Pancreas (tissue), 10 donors: ENCODE measurements around the gene CCSER1. TPM values are rescaled to one million over a fixed set of nuclear protein-coding genes. Genes with fewer than 3 reads are reported as not detected.

Experiments used
- ATAC-seq, 4 donors: fragments of 200-7000 bp; cut with Tn5 transposase; one replicate each; pipeline versions ENCODE4 v1.8.0 to v1.9.1; 2020; ENCODE audit warnings: mild to moderate bottlenecking in 4 of 4, moderate library complexity in 4 of 4
- DNase-seq, 6 donors: peaks; one replicate each; pipeline ENCODE4 v3.0.0-alpha.2; 2020
- FAIRE-seq: peaks from 2 replicates; lab custom pipeline; 2012; peaks lifted over from hg19 to GRCh38; lab: Jason Lieb, UNC
- H3K27ac ChIP-seq, 4 donors: fragments of 200-600 bp; sonication (generic); 1 replicate in 3 of 4; 2 replicates in 1 of 4; pipeline versions ENCODE4 v1.5.0 to v1.8.0; 2020
- H3K27me3 ChIP-seq, 4 donors: fragments of 200-600 bp; one replicate each; pipeline ENCODE4 v1.8.0; 2021
- H3K36me3 ChIP-seq, 3 donors: fragments of 200-600 bp; sonication (generic) in 1 of 3; one replicate each; pipeline versions ENCODE4 v1.5.0 to v1.8.0; 2020 to 2021
- H3K4me1 ChIP-seq, 3 donors: fragments of 200-600 bp; one replicate each; pipeline ENCODE4 v1.8.0; 2021
- H3K4me3 ChIP-seq, 4 donors: fragments of 200-600 bp; sonication (generic) in 2 of 4; one replicate each; pipeline versions ENCODE4 v1.5.0 to v1.8.0; 2020 to 2021
- H3K9me3 ChIP-seq, 4 donors: fragments of 200-600 bp; one replicate each; pipeline ENCODE4 v1.8.0; 2021
- WGBS, 2 donors: extraction: QIAGEN DNeasy Blood & Tissue Kit; methylation state at CpG; one replicate each; pipeline ENCODE4 v1.1.7; 2013; 5-methylcytosine and 5-hydroxymethylcytosine counted together
- intact Hi-C, 3 donors: fragments of 100-400 bp; cut with DNase I; formaldehyde crosslinking; loops; one replicate each; pipeline versions ENCODE4 v1.11.1 to v1.14.2; 2022
- polyA plus RNA-seq, 2 donors: library from polyadenylated mRNA; stranded (reverse); fragments of 200-250 nt; gene quantifications; one replicate each; pipeline ENCODE4 v1.2.3, GENCODE V29; 2013
- total RNA-seq, 6 donors: library from RNA; stranded (reverse); fragmentation: NEBNext Ultra II Directional in 4 of 6; extraction: Animal tissue kit (Norgen Biotek cat#: 25700) in 4 of 6; gene quantifications; one replicate each; pipeline versions ENCODE4 v1.2.1 to v1.2.4, GENCODE V29; 2021 to 2023
- TF ChIP-seq, protein P1 (sequence below), 4 donors: fragments of 200-600 bp; sonication (generic) in 3 of 4; IDR thresholded peaks; one replicate each; pipeline versions ENCODE4 v1.5.0 to v1.8.0; 2021; ENCODE audit warnings: antibody characterized with exemption in 4 of 4
- donor health status: healthy with polysubstance abuse.
- donor health status: DM: no; HTN: no; CAD: no; lungs with moderate emphysema.
- donor health status: DM: no; HTN: no; CAD: no.
- donor health status: control.
- donor health status: control.
- donor health status: Bipolar disorder and iron deficiency.
- donor health status: DM: yes; HTN: yes; CAD: no.
- donor health status: DM: no; HTN: no; CAD: no.
- donor health status: DM: no; HTN: no; CAD: no.
- donor health status: DM: yes; HTN: yes; CAD: no.

CCSER1 gene
- total and polyA plus RNA-seq, 8 donors: 0.99 to 12.7 (median 5.1) TPM

DNA sequence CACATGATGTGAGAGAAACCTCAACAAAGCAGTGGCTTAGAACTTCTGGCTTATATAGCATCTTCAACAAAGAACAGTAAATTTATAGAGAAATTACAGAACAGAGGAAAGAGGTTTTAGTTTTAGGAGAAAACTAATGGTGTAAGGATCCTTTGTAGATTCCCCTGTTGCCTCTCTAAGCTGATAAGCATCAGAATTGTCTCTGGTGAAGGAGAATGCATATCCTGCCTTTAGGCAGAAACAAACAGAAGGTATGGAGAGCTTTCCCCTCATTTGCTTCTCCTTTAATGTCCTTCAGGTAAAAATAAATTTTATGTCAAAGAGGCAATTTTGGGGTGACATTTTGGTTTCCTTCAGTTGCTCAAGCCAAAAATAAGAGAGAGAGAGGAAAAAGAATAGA is 625.9 kb downstream of the CCSER1 start:
- ATAC-seq: no peak
- DNase-seq: no peak
- intact Hi-C loops: no loop called here
- no peaks in the 10 kb centered on the region for H3K9me3 ChIP-seq
- H3K27me3 ChIP-seq: no peaks in the 10 kb centered on the region
- no peaks in the 10 kb centered on the region for H3K36me3 ChIP-seq
- no peak overlapping the region for H3K4me3 ChIP-seq
- H3K27ac ChIP-seq: no peak overlapping the region
- FAIRE-seq: no peak
- TF ChIP-seq, protein P1, sequence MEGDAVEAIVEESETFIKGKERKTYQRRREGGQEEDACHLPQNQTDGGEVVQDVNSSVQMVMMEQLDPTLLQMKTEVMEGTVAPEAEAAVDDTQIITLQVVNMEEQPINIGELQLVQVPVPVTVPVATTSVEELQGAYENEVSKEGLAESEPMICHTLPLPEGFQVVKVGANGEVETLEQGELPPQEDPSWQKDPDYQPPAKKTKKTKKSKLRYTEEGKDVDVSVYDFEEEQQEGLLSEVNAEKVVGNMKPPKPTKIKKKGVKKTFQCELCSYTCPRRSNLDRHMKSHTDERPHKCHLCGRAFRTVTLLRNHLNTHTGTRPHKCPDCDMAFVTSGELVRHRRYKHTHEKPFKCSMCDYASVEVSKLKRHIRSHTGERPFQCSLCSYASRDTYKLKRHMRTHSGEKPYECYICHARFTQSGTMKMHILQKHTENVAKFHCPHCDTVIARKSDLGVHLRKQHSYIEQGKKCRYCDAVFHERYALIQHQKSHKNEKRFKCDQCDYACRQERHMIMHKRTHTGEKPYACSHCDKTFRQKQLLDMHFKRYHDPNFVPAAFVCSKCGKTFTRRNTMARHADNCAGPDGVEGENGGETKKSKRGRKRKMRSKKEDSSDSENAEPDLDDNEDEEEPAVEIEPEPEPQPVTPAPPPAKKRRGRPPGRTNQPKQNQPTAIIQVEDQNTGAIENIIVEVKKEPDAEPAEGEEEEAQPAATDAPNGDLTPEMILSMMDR (IDR thresholded peaks at IDR 0.05): no peak
- H3K4me1 ChIP-seq: no peaks in the 10 kb centered on the region

- Histone ChIP-seq H3K4me3 (no peak overlapping the region), H3K4me1 (no peaks in the 10 kb centered on the region), H3K9me3 (no peaks in the 10 kb centered on the region), H3K36me3 (no peaks in the 10 kb centered on the region), H3K27ac (no peak overlapping the region), H3K27me3 (no peaks in the 10 kb centered on the region)
- no peak for ATAC-seq
- no peak for DNase-seq
- intact Hi-C loops: no loop called here
- TF ChIP-seq, protein P1 (IDR thresholded peaks at IDR 0.05): no peak
- 95 to 96% methylated on average over 2 of the region's 2 CpGs for WGBS, 2 donors
- no peak for FAIRE-seq
These were observed 630.4 kb downstream of the CCSER1 start for GRCh38 chr4:90757534-90758060.

GRCh38 chr4:90760059-90760458 is 632.9 kb downstream of the CCSER1 start:
- FAIRE-seq (no peak), ATAC-seq (no peak)
- intact Hi-C loops: no loop called here

DNA sequence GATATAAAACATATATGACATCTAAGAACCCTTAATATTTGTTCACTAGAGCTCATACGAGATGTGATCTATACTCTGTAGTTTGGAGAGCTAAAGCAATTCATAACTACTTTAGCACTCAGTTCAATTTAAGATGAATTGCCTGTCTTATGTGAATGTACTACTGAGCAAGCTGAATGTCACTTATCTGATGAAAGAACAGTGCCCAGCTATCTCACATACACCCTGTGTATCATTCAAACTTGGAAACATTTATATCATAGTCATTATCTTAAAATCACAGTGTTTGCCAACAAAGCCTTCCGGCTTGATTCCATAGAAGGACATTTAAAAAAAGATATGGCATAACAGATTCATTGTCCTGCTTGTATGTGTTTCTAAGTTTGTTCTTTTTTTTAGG is 639.6 kb downstream of the CCSER1 start:
- Histone ChIP-seq H3K36me3 (no peaks in the 10 kb centered on the region), H3K27me3 (no peaks in the 10 kb centered on the region), H3K9me3 (no peaks in the 10 kb centered on the region), H3K4me1 (no peaks in the 10 kb centered on the region), H3K4me3 (no peak overlapping the region), H3K27ac (no peak overlapping the region)
- DNase-seq: no peak
- TF ChIP-seq, protein P1 (IDR thresholded peaks at IDR 0.05): no peak
- intact Hi-C loops: no loop called here
- ATAC-seq: no peak
- no peak for FAIRE-seq
- WGBS, 2 donors: 52 to 55% methylated on average over 2 of the region's 2 CpGs

More at GRCh38 chr4:90760059-90760458, 632.9 kb downstream of the CCSER1 start:
- Histone ChIP-seq H3K4me1 (no peaks in the 10 kb centered on the region), H3K27me3 (no peaks in the 10 kb centered on the region), H3K36me3 (no peaks in the 10 kb centered on the region), H3K9me3 (no peaks in the 10 kb centered on the region), H3K27ac (no peak overlapping the region), H3K4me3 (no peak overlapping the region)
- no peak for DNase-seq
- WGBS, 2 donors: 73 to 87% methylated on average over 1 of the region's 1 CpG
- TF ChIP-seq, protein P1 (IDR thresholded peaks at IDR 0.05): no peak

GRCh38 chr4:90769251-90769650 is 642.1 kb downstream of the CCSER1 start:
- TF ChIP-seq, protein P1 (IDR thresholded peaks at IDR 0.05): no peak
- Histone ChIP-seq H3K4me1 (no peaks in the 10 kb centered on the region), H3K9me3 (no peaks in the 10 kb centered on the region), H3K27ac (no peak overlapping the region), H3K36me3 (no peaks in the 10 kb centered on the region), H3K27me3 (no peaks in the 10 kb centered on the region), H3K4me3 (no peak overlapping the region)
- no peak for FAIRE-seq
- intact Hi-C loops: no loop called here
- no peak for ATAC-seq
- WGBS, 2 donors: 81% methylated on average over 1 of the region's 1 CpG
- no peak for DNase-seq
